Activated gamma-delta T cell treated with Interleukin-2 at 50 U/mL for 16 hours (primary cell): Measurements from ENCODE around the gene COA6.

Source experiments
- DNase-seq: peaks from one replicate; pipeline ENCODE4 v3.0.0-alpha.2; 2020

COA6 gene

DNA sequence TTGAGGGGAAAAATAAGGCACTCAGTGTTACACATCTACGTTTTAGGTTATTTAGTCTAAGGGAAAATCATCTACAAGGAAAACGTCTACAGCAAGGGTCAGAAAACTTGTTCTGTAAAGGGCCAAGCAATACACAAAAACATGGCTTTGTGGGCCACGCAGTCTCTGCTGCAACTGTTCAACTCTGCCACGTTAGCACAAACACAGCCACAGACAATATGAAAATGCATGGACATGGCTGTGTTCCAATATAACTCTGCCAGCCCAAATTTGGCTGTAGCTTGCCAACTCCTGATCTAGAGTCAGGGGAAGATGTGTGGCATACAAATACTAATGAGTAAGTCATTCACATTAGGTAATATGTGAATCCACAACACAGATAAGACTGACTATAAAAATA lies 40.7 kb downstream of the COA6 start:
- DNase-seq, result no peak

DNA sequence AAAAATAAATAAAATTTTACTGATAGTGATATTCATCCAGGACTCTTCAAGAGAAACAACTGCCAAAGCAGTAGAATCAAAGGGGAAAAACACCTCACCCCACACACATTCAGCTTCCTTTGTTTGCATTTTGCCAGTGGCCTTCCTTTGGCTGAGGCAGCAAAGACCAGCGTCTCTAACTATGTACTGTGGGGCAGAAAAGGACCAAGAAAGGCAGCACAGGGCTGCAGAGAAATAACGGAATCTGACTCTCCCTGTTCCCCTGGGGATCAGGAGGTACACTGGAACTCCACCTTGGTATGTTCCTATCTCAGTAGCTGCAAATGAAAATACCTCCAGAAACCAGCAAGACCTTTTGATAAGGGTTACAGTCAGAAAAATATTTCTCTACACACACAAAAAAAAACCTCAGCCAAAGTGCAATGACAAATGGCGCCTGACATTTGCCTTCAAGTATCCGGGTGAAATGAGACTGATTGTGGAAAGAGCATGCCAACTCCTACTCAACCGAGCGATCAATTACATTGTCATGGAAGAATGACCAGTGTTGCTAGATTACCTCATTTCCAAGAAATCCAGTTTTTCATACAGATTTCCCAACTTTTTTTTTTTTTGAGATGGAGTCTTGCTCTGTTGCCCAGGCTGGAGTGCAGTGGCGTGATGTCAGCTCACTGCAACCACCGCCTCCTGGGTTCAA lies 54.8 kb downstream of the COA6 start:
- DNase-seq, result no peak

DNA sequence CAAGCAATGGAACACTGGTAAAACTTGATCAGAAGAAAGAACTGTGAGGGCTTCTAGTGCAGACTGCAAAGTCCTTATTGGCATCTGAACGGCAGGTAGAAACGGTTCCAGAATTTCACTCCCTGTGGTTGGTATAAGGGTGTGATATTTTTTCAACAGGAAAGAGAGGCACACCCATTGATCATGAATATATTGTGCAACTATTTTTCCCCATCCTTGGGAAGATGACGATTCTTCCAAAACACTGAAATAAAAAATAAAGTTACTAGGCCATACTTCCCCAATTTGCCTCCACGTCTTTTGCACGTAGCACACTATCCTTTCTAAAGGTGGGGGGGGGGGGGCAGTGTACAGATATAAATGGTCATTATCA lies 56.2 kb downstream of the COA6 start:
- DNase-seq, result no peak

DNA sequence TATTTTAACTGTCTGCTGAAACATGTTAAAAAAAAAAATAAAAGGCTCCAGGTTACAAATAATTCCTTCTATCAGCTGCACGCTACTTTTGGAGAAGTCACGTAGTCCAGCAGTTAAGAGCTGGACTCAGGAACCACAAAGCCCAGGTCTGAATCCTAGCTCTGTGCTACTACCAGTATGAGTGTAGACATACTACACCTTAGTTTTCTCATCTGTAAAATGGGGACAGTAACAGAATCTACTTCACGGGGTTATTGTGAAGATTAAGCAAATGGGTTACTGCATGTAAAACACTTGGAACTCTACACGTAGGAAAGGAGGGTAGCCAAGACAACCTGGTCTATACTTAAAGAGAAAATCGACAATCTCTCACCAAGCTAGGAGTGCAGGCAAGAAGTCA lies 57.4 kb downstream of the COA6 start:
- DNase-seq, result no peak

DNA sequence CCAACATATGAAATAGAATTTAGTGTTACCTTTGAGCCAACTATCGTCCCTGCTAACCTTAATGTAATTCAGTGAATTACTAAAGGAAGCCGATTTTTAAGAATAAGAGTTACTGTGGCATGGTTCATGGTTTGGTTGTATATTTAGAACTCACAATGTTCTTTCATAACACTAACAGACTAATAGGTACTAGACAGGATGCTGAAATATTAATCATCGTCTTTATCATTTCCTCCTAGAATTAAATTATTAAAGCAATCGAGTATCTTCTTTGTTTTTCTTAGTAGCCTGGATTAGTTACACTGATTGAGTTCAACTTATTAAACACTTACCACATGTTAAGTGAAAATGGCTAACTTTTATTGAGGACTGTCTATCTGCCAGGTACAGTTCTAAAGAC lies 58.0 kb downstream of the COA6 start:
- no peak for DNase-seq

DNA sequence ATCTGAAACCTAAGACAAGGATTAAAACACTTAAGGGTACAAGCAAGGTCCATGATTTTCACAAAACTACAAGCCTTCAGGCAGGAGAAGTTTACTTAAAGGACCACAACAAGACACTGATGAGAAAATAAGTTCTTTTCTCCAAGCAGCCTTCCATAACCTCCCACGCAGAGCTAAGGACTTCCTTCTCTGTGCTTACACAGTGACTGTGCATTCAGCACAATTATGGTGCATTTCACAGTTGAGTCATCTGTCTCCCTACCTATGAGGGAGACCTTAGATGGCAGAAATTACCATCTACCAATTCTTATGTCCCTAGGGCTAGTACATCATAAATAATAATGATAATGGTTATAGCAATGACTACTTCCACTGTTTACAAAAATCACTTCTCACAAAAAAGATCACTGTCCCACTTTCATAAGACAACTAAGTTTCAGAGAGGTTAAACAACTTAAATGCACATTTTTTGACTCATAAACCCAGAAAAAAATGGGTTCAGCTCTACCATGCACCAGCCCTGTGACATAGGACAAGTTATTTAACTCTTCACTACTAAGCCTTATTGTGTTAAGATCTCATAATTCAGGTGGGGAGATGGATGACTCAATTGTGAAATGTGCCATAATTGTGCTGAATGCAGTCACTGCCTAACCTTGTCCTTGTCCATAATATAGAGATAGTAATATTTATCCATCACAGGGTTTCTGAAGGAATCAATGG lies 60.5 kb downstream of the COA6 start:
- DNase-seq, result no peak
